ENCODE measurements around the gene KRTAP25-1. TPM values are rescaled to one million over a fixed set of nuclear protein-coding genes. Genes with fewer than 3 reads are reported as not detected.

Gene KRTAP25-1
- total RNA-seq, 2 experiments from 2014 or later: not detected

- Mint-ChIP-seq H3K4me1 (ENCODE audit: low read depth) (no peaks in the 10 kb centered on the region), H3K36me3 (no peaks in the 10 kb centered on the region), H3K9me3 (no peaks in the 10 kb centered on the region), H3K4me3 (no peak overlapping the region), H3K27ac (no peak overlapping the region), H3K27me3 (no peaks in the 10 kb centered on the region)
- POLR2A ChIA-PET: no interaction called here
- intact Hi-C loops (cut with micrococcal nuclease): no loop called here
- CTCF ChIA-PET: no interaction called here
- no peak for DNase-seq
Observed at GRCh38 chr21:30240661-30241060, 48.7 kb downstream of the KRTAP25-1 start.

Other genes with a start within 250 kb of the KRTAP25-1 start
- gene CLDN17, start 122.7 kb downstream of the KRTAP25-1 start, total RNA-seq: not detected
- not detected for gene CLDN8, start 73.4 kb downstream of the KRTAP25-1 start, total RNA-seq
- not detected for gene KRTAP24-1, start 6.6 kb downstream of the KRTAP25-1 start, total RNA-seq
- gene KRTAP26-1, start 30.8 kb upstream of the KRTAP25-1 start, total RNA-seq: not detected
- not detected for gene KRTAP27-1, start 48.2 kb upstream of the KRTAP25-1 start, total RNA-seq
- gene KRTAP23-1, start 59.1 kb upstream of the KRTAP25-1 start, total RNA-seq: not detected
- not detected for gene KRTAP13-2, start 82.8 kb upstream of the KRTAP25-1 start, total RNA-seq
- gene KRTAP13-1, start 106.5 kb upstream of the KRTAP25-1 start, total RNA-seq: not detected
- not detected for gene KRTAP13-3, start 136.4 kb upstream of the KRTAP25-1 start, total RNA-seq
- gene KRTAP13-4, start 140.7 kb upstream of the KRTAP25-1 start, total RNA-seq: not detected
- not detected for gene KRTAP15-1, start 150.8 kb upstream of the KRTAP25-1 start, total RNA-seq
- gene KRTAP19-1, start 190.9 kb upstream of the KRTAP25-1 start, total RNA-seq: not detected
- gene KRTAP19-2, start 197.9 kb upstream of the KRTAP25-1 start, total RNA-seq: not detected
- gene KRTAP19-3, start 202.5 kb upstream of the KRTAP25-1 start, total RNA-seq: not detected
- gene KRTAP19-4, start 207.7 kb upstream of the KRTAP25-1 start, total RNA-seq: not detected
- not detected for gene KRTAP19-5, start 212.6 kb upstream of the KRTAP25-1 start, total RNA-seq

All from activated CD4-positive, alpha-beta memory T cell treated with anti-CD3 and anti-CD28 coated beads for 36 hours (primary cell).